Hepatocyte (in vitro differentiated cells): Measurements from ENCODE around the gene AGAP2.

ENCODE experiments used
- EZH2 ChIP-seq: fragments of 200-600 bp; sonication (generic); IDR thresholded peaks from 2 replicates; pipeline ENCODE4 v1.6.1; 2016; ENCODE audit warnings: antibody characterized with exemption, mild to moderate bottlenecking, borderline replicate concordance
- EZH2phosphoT487 ChIP-seq: fragments of 200-600 bp; sonication (generic); IDR thresholded peaks from one replicate; pipeline ENCODE4 v1.6.1; 2018; ENCODE audit warnings: antibody characterized with exemption, mild to moderate bottlenecking, low read depth, moderate library complexity; ENCODE audit not compliant: unreplicated experiment, severe bottlenecking
- TF ChIP-seq, protein P1 (sequence below): fragments of 200-600 bp; sonication (generic); IDR thresholded peaks from 2 replicates; pipeline ENCODE4 v1.5.1; 2016; ENCODE audit warnings: antibody characterized with exemption, mild to moderate bottlenecking; ENCODE audit not compliant: poor library complexity

GRCh38 chr12:57736741-57737466, 1.6 kb downstream of the AGAP2 start:
- TF ChIP-seq, protein P1, sequence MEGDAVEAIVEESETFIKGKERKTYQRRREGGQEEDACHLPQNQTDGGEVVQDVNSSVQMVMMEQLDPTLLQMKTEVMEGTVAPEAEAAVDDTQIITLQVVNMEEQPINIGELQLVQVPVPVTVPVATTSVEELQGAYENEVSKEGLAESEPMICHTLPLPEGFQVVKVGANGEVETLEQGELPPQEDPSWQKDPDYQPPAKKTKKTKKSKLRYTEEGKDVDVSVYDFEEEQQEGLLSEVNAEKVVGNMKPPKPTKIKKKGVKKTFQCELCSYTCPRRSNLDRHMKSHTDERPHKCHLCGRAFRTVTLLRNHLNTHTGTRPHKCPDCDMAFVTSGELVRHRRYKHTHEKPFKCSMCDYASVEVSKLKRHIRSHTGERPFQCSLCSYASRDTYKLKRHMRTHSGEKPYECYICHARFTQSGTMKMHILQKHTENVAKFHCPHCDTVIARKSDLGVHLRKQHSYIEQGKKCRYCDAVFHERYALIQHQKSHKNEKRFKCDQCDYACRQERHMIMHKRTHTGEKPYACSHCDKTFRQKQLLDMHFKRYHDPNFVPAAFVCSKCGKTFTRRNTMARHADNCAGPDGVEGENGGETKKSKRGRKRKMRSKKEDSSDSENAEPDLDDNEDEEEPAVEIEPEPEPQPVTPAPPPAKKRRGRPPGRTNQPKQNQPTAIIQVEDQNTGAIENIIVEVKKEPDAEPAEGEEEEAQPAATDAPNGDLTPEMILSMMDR: no peak
- peak; percentile 81 for TF ChIP-seq EZH2
- TF ChIP-seq EZH2phosphoT487: peak; percentile 23
